ENCODE results near the gene CHN2. TPM values are rescaled to one million over a fixed set of nuclear protein-coding genes. Genes with fewer than 3 reads are reported as not detected.

Gene CHN2
- total RNA-seq, 1 donor from 2014 or later = 36.1 TPM

GRCh38 chr7:29149036-29149435, 45.5 kb upstream of the CHN2 start:
- H3K27ac ChIP-seq (replicated peaks) = peak overlapping the region; percentile 86
- peaks cover 33% of the 10 kb centered on the region for H3K27me3 ChIP-seq (ENCODE audit: low read depth)
- peaks cover 3% of the 10 kb centered on the region for H3K36me3 ChIP-seq
- no peaks in the 10 kb centered on the region for H3K9me3 ChIP-seq (replicated peaks)
- intact Hi-C loops (cut with micrococcal nuclease) = no loop called here
- peak overlapping the region; percentile 68 for H3K4me3 ChIP-seq
- TF ChIP-seq, protein P1, sequence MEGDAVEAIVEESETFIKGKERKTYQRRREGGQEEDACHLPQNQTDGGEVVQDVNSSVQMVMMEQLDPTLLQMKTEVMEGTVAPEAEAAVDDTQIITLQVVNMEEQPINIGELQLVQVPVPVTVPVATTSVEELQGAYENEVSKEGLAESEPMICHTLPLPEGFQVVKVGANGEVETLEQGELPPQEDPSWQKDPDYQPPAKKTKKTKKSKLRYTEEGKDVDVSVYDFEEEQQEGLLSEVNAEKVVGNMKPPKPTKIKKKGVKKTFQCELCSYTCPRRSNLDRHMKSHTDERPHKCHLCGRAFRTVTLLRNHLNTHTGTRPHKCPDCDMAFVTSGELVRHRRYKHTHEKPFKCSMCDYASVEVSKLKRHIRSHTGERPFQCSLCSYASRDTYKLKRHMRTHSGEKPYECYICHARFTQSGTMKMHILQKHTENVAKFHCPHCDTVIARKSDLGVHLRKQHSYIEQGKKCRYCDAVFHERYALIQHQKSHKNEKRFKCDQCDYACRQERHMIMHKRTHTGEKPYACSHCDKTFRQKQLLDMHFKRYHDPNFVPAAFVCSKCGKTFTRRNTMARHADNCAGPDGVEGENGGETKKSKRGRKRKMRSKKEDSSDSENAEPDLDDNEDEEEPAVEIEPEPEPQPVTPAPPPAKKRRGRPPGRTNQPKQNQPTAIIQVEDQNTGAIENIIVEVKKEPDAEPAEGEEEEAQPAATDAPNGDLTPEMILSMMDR (IDR thresholded peaks at IDR 0.05; ENCODE audit: borderline replicate concordance) = no peak
- H3K4me1 ChIP-seq = peaks cover 38% of the 10 kb centered on the region
- no peak for DNase-seq

GRCh38 chr7:29150856-29151255, 43.7 kb upstream of the CHN2 start:
- no peak overlapping the region for H3K27ac ChIP-seq (replicated peaks)

DNA sequence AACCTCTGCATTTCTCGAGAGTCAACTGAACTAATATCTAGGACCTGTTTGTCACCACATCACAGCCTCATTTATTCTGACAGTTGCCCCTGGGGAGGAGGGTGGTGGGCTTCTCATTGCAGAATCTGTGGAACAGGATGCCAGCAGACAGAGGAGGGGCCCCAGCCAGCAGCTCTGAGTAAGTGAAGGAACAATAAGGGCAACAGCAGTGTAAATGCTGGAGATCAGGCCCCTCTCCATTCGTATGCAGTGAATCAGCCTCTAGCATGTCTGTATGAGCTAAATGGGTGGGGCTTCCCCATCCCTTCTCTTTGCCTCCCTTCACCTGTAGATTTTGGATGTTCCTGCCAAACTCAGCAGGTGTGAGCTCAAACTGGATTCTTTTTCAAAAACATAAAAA, 40.5 kb upstream of the CHN2 start:
- DNase-seq = no peak
- TF ChIP-seq, protein P1 (IDR thresholded peaks at IDR 0.05; ENCODE audit: borderline replicate concordance) = no peak
- Histone ChIP-seq H3K27me3 (ENCODE audit: low read depth) (no peaks in the 10 kb centered on the region), H3K4me1 (peaks cover 26% of the 10 kb centered on the region), H3K4me3 (no peak overlapping the region), H3K27ac (replicated peaks) (no peak overlapping the region), H3K9me3 (replicated peaks) (no peaks in the 10 kb centered on the region), H3K36me3 (peaks cover 3% of the 10 kb centered on the region)
- intact Hi-C loops (cut with micrococcal nuclease) = no loop called here

More at GRCh38 chr7:29150856-29151255, 43.7 kb upstream of the CHN2 start:
- intact Hi-C loops (cut with micrococcal nuclease) = no loop called here
- H3K4me1 ChIP-seq = peaks cover 32% of the 10 kb centered on the region
- peaks cover 23% of the 10 kb centered on the region for H3K27me3 ChIP-seq (ENCODE audit: low read depth)
- TF ChIP-seq, protein P1 (IDR thresholded peaks at IDR 0.05; ENCODE audit: borderline replicate concordance) = no peak
- no peak overlapping the region for H3K4me3 ChIP-seq
- peaks cover 3% of the 10 kb centered on the region for H3K36me3 ChIP-seq
- DNase-seq = no peak
- H3K9me3 ChIP-seq (replicated peaks) = no peaks in the 10 kb centered on the region

DNA sequence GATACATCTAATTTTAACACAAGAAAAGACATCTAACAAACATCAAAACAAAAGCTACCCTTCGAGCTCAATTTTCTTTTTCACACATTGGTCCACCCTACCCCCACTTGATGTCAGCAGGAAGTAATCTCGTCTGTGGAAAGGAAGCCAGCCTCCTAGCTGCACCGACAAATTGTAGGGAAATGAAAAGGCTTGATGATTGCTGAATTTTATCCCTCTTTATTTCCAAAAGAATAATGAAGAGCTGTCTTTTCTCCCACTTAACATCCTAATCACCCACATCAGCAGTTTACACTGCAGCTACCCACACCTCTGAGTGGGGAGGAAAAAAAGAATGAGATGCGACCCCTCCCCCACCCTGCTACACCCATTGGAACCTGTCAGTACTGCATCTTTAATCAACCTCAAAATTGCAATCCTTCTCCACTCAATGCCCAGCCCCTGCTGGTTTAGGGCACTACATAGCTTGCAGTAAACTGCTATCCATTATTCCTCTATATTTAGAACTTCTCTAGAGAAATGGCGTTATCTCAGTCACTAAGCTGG, 37.6 kb upstream of the CHN2 start:
- intact Hi-C loops (cut with micrococcal nuclease) = no loop called here
- Histone ChIP-seq H3K36me3 (no peaks in the 10 kb centered on the region), H3K4me3 (peak overlapping the region; percentile 1), H3K9me3 (replicated peaks) (no peaks in the 10 kb centered on the region), H3K27ac (replicated peaks) (peak overlapping the region; percentile 11), H3K27me3 (ENCODE audit: low read depth) (peaks cover 6% of the 10 kb centered on the region), H3K4me1 (peaks cover 17% of the 10 kb centered on the region)
- TF ChIP-seq, protein P1 (IDR thresholded peaks at IDR 0.05; ENCODE audit: borderline replicate concordance) = no peak
- DNase-seq = no peak

DNA sequence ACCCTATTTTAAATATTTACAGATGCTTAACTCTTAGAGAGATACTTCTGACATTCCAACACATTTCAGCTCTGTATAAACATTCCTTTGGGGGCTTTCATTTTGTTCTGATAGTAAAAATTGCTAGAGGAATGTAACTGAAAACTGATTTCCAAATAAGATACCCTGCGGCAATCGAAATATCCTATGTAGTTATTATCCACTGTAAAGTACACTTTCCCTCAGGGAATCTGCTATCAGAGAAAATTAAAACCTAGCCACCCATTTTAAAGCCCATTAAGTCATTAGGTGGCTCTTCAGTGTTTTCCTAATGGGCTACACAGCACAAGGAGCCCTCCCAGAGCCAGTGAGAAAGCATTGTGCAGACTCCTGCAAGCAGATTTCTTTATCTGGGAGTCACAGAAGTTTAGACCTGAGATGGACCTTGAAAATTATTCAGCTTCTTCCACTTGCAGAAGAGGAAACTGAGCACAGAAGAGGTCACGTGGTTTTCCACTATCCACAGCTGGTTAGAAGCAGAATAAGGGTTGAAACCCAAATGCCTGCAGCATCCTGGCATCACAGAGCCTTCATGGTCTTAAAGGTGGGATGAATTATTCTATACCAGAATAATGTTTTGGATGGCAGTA, 35.7 kb upstream of the CHN2 start:
- H3K36me3 ChIP-seq = no peaks in the 10 kb centered on the region

More for the DNA sequence above, 35.7 kb upstream of the CHN2 start:
- Histone ChIP-seq H3K27me3 (ENCODE audit: low read depth) (peaks cover 6% of the 10 kb centered on the region), H3K27ac (replicated peaks) (no peak overlapping the region), H3K4me1 (peaks cover 17% of the 10 kb centered on the region), H3K9me3 (replicated peaks) (no peaks in the 10 kb centered on the region), H3K4me3 (no peak overlapping the region)
- TF ChIP-seq, protein P1 (IDR thresholded peaks at IDR 0.05; ENCODE audit: borderline replicate concordance) = no peak
- DNase-seq = no peak
- intact Hi-C loops (cut with micrococcal nuclease) = no loop called here
